GM23338 (cell line): Measurements from ENCODE around the gene DAO. TPM values are rescaled to one million over a fixed set of nuclear protein-coding genes. Genes with fewer than 3 reads are reported as not detected.

ENCODE experiments used
- ATAC-seq: fragments of 200-7000 bp; cut with Tn5 transposase; 3 replicates; pipeline ENCODE4 v1.9.1; 2020
- DNase-seq: peaks from one replicate; pipeline ENCODE4 v3.0.0-alpha.2; 2015; ENCODE audit warnings: low spot score
- H2AFZ ChIP-seq: fragments of 200-600 bp; sonication (generic); 2 replicates; pipeline ENCODE4 v1.8.0; 2016; ENCODE audit warnings: antibody characterized with exemption, mild to moderate bottlenecking, moderate library complexity
- H3F3A ChIP-seq: fragments of 200-600 bp; sonication (generic); replicated peaks from 2 replicates; pipeline ENCODE4 v1.8.0; 2017; ENCODE audit warnings: antibody characterized with exemption, mixed run types, low read depth
- H3K27ac ChIP-seq: fragments of 200-600 bp; sonication (generic); 2 replicates; pipeline ENCODE4 v1.6.1; 2016; ENCODE audit warnings: low read depth
- H3K27me3 ChIP-seq: fragments of 200-600 bp; sonication (generic); 2 replicates; pipeline ENCODE4 v1.8.0; 2016; ENCODE audit warnings: mild to moderate bottlenecking, mixed run types, moderate library complexity; ENCODE audit not compliant: insufficient read depth
- H3K36me3 ChIP-seq: fragments of 200-600 bp; sonication (generic); 2 replicates; pipeline ENCODE4 v1.8.0; 2016; ENCODE audit warnings: mild to moderate bottlenecking; ENCODE audit not compliant: insufficient read depth
- H3K4me1 ChIP-seq: fragments of 200-600 bp; sonication (generic); 2 replicates; pipeline ENCODE4 v1.8.0; 2016; ENCODE audit warnings: mild to moderate bottlenecking, moderate library complexity; ENCODE audit not compliant: insufficient read depth
- H3K4me2 ChIP-seq: fragments of 200-600 bp; sonication (generic); 2 replicates; pipeline ENCODE4 v1.7.1; 2017; ENCODE audit warnings: mixed run types
- H3K4me3 ChIP-seq: fragments of 200-600 bp; sonication (generic); 2 replicates; pipeline ENCODE4 v1.6.1; 2016; ENCODE audit warnings: mixed run types
- H3K79me2 ChIP-seq: fragments of 200-600 bp; sonication (generic); replicated peaks from 2 replicates; pipeline ENCODE4 v1.8.0; 2017; ENCODE audit warnings: mild to moderate bottlenecking; ENCODE audit not compliant: insufficient read depth
- H3K9me2 ChIP-seq: fragments of 200-600 bp; sonication (generic); 2 replicates; pipeline ENCODE4 v1.8.0; 2017; ENCODE audit not compliant: insufficient read depth
- H4K20me1 ChIP-seq: fragments of 200-600 bp; sonication (generic); replicated peaks from 2 replicates; pipeline ENCODE4 v1.8.0; 2017; ENCODE audit warnings: mild to moderate bottlenecking; ENCODE audit not compliant: insufficient read depth
- H3K27ac Mint-ChIP-seq: 2 replicates; pipeline ENCODE4 v1.8.0; 2020; ENCODE audit warnings: inconsistent platforms, mild to moderate bottlenecking, moderate library complexity, mixed read lengths
- H3K27me3 Mint-ChIP-seq: 3 replicates; pipeline ENCODE4 v1.8.0; 2022; ENCODE audit warnings: low read depth, mild to moderate bottlenecking, moderate library complexity, mixed read lengths, inconsistent platforms; ENCODE audit not compliant: insufficient read depth, poor library complexity
- H3K36me3 Mint-ChIP-seq: 3 replicates; pipeline ENCODE4 v1.8.0; 2021; ENCODE audit warnings: low read depth, mild to moderate bottlenecking, inconsistent platforms, moderate library complexity, mixed read lengths
- H3K4me1 Mint-ChIP-seq: 3 replicates; pipeline ENCODE4 v1.8.0; 2020; ENCODE audit warnings: mild to moderate bottlenecking, inconsistent platforms, mixed read lengths
- H3K4me3 Mint-ChIP-seq: 3 replicates; pipeline ENCODE4 v1.8.0; 2021; ENCODE audit warnings: moderate library complexity, mild to moderate bottlenecking, inconsistent platforms, mixed read lengths
- H3K9me3 Mint-ChIP-seq: 3 replicates; pipeline ENCODE4 v1.8.0; 2020; ENCODE audit warnings: moderate library complexity, mild to moderate bottlenecking, inconsistent platforms, mixed read lengths
- CREB1 ChIP-seq: fragments of 250-450 bp; sonication (Bioruptor Pico); IDR thresholded peaks from 2 replicates; pipeline ENCODE4 v1.5.0; 2020; ENCODE audit warnings: low read depth, mild to moderate bottlenecking, moderate library complexity
- EZH2 ChIP-seq: fragments of 200-600 bp; sonication (generic); IDR thresholded peaks from one replicate; pipeline ENCODE4 v1.8.0; 2017; ENCODE audit warnings: antibody characterized with exemption, mild to moderate bottlenecking, low read depth; ENCODE audit not compliant: unreplicated experiment
- EZH2phosphoT487 ChIP-seq: fragments of 200-600 bp; sonication (generic); IDR thresholded peaks from one replicate; pipeline ENCODE4 v1.8.1; 2018; ENCODE audit warnings: antibody characterized with exemption; ENCODE audit not compliant: unreplicated experiment
- JUNB ChIP-seq: IDR thresholded peaks from one replicate; pipeline ENCODE4 v1.6.1; 2016; ENCODE audit warnings: antibody characterized with exemption; ENCODE audit not compliant: unreplicated experiment
- NANOG ChIP-seq: IDR thresholded peaks from 2 replicates; pipeline ENCODE4 v1.6.1; 2016; ENCODE audit warnings: antibody characterized with exemption, borderline replicate concordance
- POLR2AphosphoS5 ChIP-seq: IDR thresholded peaks from 2 replicates; pipeline ENCODE4 v1.6.1; 2016; ENCODE audit warnings: antibody characterized with exemption, low read depth
- STAT1 ChIP-seq: IDR thresholded peaks from one replicate; pipeline ENCODE4 v1.6.1; 2016; ENCODE audit warnings: antibody characterized with exemption; ENCODE audit not compliant: unreplicated experiment
- ZNF114 ChIP-seq: fragments of 250-450 bp; sonication (Bioruptor Pico); IDR thresholded peaks from 2 replicates; pipeline ENCODE4 v1.5.0; 2020; ENCODE audit warnings: mild to moderate bottlenecking, moderate library complexity
- ZNF462 ChIP-seq: fragments of 250-450 bp; sonication (Bioruptor Pico); IDR thresholded peaks from 2 replicates; pipeline ENCODE4 v1.5.0; 2020; ENCODE audit warnings: mild to moderate bottlenecking, moderate library complexity
- polyA plus RNA-seq: library from polyadenylated mRNA; unstranded; fragments of >200 nt; fragmentation: Nextera tagmentation; extraction: Ambion mirVana; gene quantifications from 2 replicates; pipeline ENCODE4 v1.2.1, GENCODE V29; 2016
- total RNA-seq: library from RNA; depleted of rRNA; stranded (reverse); fragments of >200 nt; shearing (Covaris generic); gene quantifications from 2 replicates; pipeline ENCODE4 v1.2.3, GENCODE V29; 2014
- TF ChIP-seq, protein P1 (sequence below), 2 experiments: fragments of 200-600 bp in 1 of 2; sonication (generic) in 1 of 2; conservative IDR thresholded peaks; 2 replicates each; pipeline versions ENCODE4 v1.5.1 to v1.6.1; 2016 to 2017; ENCODE audit warnings: antibody characterized with exemption in 2 of 2, low read depth in 2 of 2, mild to moderate bottlenecking in 2 of 2, moderate library complexity in 1 of 2
- TF ChIP-seq, protein P2 (sequence below): IDR thresholded peaks from one replicate; pipeline ENCODE4 v1.6.1; 2018; ENCODE audit warnings: antibody characterized with exemption; ENCODE audit not compliant: unreplicated experiment

DAO gene
- total and polyA plus RNA-seq, 2 experiments from 2014 or later = not detected

DNA sequence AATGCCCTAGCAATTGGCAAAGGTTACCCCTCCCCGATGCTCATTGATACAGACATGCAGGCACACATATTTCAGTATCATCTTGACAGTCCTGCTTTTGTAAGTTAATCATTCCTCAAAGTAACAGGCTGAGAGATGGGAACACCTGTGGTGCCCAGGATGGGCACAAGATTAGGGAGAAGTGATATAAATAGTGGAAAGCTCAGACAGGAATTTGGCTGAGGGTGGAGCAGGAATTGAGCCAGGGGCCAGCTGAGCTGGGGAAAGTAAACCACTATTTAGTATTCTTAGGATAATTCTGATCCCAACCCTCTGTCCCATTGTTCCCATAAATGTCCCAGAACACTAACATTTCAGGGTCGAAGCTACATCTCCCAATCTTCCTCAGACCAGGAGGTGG is 38.3 kb downstream of the DAO start (continued):
- TF ChIP-seq, protein P1, sequence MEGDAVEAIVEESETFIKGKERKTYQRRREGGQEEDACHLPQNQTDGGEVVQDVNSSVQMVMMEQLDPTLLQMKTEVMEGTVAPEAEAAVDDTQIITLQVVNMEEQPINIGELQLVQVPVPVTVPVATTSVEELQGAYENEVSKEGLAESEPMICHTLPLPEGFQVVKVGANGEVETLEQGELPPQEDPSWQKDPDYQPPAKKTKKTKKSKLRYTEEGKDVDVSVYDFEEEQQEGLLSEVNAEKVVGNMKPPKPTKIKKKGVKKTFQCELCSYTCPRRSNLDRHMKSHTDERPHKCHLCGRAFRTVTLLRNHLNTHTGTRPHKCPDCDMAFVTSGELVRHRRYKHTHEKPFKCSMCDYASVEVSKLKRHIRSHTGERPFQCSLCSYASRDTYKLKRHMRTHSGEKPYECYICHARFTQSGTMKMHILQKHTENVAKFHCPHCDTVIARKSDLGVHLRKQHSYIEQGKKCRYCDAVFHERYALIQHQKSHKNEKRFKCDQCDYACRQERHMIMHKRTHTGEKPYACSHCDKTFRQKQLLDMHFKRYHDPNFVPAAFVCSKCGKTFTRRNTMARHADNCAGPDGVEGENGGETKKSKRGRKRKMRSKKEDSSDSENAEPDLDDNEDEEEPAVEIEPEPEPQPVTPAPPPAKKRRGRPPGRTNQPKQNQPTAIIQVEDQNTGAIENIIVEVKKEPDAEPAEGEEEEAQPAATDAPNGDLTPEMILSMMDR (conservative IDR thresholded peaks at IDR 0.05; ENCODE audit: low read depth in 2 of 2) = no peak
- no peak for TF ChIP-seq ZNF114
- no peak for TF ChIP-seq STAT1
- TF ChIP-seq, protein P2, sequence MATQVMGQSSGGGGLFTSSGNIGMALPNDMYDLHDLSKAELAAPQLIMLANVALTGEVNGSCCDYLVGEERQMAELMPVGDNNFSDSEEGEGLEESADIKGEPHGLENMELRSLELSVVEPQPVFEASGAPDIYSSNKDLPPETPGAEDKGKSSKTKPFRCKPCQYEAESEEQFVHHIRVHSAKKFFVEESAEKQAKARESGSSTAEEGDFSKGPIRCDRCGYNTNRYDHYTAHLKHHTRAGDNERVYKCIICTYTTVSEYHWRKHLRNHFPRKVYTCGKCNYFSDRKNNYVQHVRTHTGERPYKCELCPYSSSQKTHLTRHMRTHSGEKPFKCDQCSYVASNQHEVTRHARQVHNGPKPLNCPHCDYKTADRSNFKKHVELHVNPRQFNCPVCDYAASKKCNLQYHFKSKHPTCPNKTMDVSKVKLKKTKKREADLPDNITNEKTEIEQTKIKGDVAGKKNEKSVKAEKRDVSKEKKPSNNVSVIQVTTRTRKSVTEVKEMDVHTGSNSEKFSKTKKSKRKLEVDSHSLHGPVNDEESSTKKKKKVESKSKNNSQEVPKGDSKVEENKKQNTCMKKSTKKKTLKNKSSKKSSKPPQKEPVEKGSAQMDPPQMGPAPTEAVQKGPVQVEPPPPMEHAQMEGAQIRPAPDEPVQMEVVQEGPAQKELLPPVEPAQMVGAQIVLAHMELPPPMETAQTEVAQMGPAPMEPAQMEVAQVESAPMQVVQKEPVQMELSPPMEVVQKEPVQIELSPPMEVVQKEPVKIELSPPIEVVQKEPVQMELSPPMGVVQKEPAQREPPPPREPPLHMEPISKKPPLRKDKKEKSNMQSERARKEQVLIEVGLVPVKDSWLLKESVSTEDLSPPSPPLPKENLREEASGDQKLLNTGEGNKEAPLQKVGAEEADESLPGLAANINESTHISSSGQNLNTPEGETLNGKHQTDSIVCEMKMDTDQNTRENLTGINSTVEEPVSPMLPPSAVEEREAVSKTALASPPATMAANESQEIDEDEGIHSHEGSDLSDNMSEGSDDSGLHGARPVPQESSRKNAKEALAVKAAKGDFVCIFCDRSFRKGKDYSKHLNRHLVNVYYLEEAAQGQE = no peak
- TF ChIP-seq JUNB = no peak

- no peak for ATAC-seq
- no peak for TF ChIP-seq POLR2AphosphoS5
- no peak for TF ChIP-seq ZNF462 (CRISPR knock-in tag)
- TF ChIP-seq, protein P1 (conservative IDR thresholded peaks at IDR 0.05; ENCODE audit: low read depth in 2 of 2) = no peak
- TF ChIP-seq EZH2phosphoT487 = no peak
- TF ChIP-seq EZH2 = no peak
- TF ChIP-seq CREB1 = no peak
- TF ChIP-seq JUNB = no peak
- no peak for TF ChIP-seq NANOG
These were observed 39.2 kb downstream of the DAO start for GRCh38 chr12:108918960-108919642.

More at GRCh38 chr12:108918960-108919642, 39.2 kb downstream of the DAO start:
- H3K36me3 ChIP-seq = no peaks in the 10 kb centered on the region
- no peaks in the 10 kb centered on the region for H3K36me3 Mint-ChIP-seq
- H3K4me3 ChIP-seq = no peak overlapping the region
- no peak overlapping the region for H3K4me3 Mint-ChIP-seq
- no peak overlapping the region for H3K27ac Mint-ChIP-seq
- H3K9me3 Mint-ChIP-seq = no peaks in the 10 kb centered on the region; the same call in 2 of the 3 replicates
- DNase-seq = no peak
- no peaks in the 10 kb centered on the region for H3K27me3 Mint-ChIP-seq
- H3K27ac ChIP-seq = no peak overlapping the region
- H3K4me1 Mint-ChIP-seq = 0 out of 3 replicates have a peak, but pooled peaks cover 2% of the 10 kb centered on the region
- H2AFZ ChIP-seq = no peak overlapping the region
- no peaks in the 10 kb centered on the region for H3K79me2 ChIP-seq
- H3K27me3 ChIP-seq = no peaks in the 10 kb centered on the region
- no peaks in the 10 kb centered on the region for H3K9me2 ChIP-seq
- H4K20me1 ChIP-seq = no peaks in the 10 kb centered on the region
- no peaks in the 10 kb centered on the region for H3K4me1 ChIP-seq
- no peak overlapping the region for H3K4me2 ChIP-seq
- no peaks in the 10 kb centered on the region for H3F3A ChIP-seq
